ENCODE results near the gene RCAN2.
"Not testable (repeated sequence)": the region's sequence is repeated elsewhere in the genome, so short reads cannot be mapped to it uniquely, and the experiment has no call there.

Gene RCAN2

GRCh38 chr6:46381057-46381456, 110.2 kb downstream of the RCAN2 start:
- DNase-seq: no peak

DNA sequence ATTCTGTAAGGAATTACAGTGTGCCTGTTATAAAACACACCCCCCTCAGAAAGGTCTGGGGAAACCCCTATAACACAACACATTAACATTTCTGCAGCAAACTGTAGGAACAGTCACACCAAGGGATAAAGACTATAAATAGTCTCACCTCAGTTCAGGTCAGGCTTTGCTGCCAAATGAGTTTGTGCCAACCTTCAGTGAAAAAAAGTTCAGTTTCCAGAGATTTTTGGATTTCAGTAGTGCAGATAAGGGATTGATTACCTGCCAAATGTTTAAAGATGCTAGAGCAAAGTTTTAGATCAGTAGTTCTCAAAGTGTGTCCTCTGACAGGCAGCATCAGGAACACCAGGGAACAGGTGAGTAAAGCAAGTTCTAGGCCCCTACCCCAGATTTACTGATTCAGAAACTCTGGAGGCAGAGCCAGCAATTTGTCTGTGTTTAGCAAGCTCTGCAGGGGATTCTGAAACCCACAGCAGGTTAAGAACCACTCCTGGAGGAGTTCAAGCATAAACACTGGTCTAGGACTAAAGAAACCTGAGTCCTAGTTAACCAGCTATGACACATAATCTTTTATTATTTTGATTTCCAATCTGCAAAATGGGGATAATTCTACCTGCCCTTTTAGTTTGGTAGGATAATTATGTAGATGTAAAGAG, 111.0 kb downstream of the RCAN2 start:
- DNase-seq: no peak

- no peak for DNase-seq
These were observed 112.3 kb downstream of the RCAN2 start for GRCh38 chr6:46378882-46379416.

DNA sequence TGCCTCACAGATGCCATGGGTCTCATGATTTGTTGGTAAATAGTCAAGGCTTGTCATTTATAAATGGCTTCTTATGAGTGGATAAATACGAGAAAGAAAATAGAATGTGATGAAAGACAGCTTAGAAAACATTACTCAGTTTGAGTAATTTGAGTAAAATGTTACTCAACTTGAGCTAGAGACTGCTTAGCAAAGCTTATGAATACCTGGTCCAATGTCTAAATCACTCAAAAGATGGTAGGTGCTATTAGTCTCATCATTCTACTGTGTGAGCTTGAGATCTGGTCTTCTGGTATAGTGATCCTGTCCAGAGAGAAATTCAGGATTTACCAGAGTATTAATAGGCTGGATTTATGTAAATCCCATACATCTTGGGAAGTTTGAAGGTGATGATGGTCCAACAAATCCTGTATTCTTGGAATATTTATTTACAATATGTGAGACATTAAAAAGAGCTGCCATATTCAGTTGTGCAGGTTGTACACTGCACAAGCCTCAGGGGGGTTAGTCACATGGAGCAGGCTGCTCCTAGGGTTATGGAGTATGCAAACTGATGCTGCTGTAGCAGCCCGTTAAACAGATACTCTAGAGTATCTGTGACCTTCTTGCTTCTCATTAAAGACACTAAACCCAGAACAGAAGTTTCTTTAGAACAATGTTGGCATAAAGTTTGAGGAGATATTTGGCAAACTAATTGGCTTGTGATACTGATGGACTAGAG, 112.9 kb downstream of the RCAN2 start:
- no peak for DNase-seq

DNA sequence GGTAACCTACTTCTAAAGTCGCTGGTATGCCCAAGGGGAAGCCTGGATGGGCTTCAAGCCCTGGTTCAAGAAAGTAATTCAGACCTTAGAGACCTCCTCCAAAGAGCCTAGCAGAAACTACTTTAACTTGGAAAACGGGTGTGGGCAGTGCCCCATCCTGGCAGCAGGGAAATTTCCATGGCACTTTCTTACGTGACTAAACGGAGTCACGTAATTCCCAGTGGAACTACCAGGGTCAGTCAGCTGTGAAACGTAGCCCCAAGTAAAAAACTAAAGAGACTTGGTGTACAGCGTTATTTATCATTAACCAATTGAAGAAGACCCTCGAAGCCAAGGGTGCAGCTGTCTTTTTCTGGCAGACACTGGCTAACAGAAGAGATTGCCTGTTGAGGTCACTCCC, 114.0 kb downstream of the RCAN2 start:
- DNase-seq: no peak

- DNase-seq: no peak
These were observed 114.6 kb downstream of the RCAN2 start for GRCh38 chr6:46376562-46377061.

- DNase-seq: no peak
These were observed 120.6 kb downstream of the RCAN2 start for GRCh38 chr6:46370622-46371021.

DNA sequence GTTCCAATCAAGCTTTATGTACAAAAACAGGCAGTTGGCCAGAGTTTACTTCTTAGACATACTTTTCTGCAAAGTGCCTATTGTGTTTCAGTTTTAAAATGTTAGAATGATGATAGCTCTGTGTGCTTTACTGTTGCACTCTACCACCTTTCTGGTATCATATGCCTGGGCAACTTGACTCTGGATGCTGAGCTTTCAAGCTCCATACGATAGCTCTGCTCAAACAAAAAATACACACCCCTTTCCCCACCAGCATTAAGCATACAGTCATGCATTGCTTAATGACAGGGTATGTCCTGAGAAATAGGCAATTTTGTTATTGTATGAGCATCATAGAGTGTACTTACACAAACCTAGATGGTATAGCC, 123.1 kb downstream of the RCAN2 start:
- no peak for DNase-seq

- DNase-seq: no peak
These were observed 123.7 kb downstream of the RCAN2 start for GRCh38 chr6:46367354-46368168.

DNA sequence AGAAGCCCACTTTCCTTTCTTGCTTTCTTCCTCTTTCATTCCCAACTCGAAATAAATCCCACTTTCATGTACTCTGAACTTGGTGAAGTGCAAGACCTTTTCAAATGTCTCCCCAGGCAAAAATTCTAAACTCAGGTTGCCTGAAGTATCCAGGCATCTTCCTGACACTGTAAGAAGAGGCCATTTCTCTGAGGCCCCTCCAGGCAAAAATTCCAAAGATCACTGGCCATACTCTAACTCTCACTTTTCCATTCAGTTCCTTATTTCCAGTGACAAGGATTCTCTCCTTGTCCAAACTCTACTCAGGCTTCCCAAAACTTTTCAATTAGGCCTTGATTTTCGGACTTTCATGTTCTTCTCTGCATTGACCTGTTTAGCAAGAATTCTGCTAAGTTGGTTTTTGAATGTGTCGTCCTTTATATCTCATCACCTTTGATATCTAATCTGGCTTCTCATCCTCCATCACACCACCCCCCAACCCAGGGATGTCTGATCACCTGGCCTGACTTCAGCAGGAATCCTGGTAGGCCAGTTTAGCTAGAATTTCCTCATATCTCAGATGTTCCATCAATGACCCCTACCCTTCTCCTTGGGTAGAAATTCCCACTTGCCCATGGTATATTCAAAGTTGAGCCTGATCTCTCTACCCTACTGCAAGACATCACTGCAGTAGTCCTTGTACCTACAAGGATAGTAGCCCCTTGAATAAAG, 124.9 kb downstream of the RCAN2 start:
- DNase-seq: no peak

DNA sequence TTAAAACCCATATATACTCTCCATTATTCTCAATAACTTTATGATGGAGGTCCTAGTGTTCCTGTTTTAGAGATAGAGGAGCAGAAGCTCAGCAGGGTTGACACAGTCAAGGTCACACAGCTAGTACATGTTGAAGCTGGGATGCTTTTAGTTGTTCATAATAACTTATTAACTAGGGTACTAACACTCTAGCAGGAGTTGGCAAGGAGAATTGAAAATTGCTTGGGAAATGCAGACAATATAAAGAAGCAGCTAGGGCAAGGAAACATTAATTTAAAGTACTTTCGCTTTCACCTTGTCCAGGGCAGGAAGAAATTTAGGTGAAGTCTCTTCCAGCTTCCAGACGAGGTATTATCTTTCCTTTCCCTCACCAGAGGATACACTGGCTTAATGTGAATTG, 133.7 kb downstream of the RCAN2 start:
- DNase-seq: no peak

GRCh38 chr6:46356543-46356942, 134.7 kb downstream of the RCAN2 start:
- DNase-seq: no peak

DNA sequence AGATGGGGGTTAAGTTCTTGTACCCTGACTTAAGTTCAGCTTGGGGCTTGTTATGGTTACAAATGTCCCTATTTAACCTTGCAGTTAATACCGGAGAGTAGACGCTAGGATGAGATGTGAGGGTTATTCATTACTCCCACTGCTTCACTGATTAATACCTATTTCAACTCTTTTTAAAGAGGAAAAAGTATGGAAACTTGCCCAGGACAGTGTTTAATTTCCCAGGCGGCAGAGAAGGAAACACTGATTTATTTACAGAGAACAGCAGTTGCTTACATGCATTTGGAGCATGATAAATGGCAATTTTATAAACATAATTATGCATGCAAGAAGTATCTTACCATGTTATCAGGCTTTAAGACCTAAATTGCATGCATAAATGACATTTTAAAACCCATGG, 137.7 kb downstream of the RCAN2 start:
- no peak for DNase-seq

DNA sequence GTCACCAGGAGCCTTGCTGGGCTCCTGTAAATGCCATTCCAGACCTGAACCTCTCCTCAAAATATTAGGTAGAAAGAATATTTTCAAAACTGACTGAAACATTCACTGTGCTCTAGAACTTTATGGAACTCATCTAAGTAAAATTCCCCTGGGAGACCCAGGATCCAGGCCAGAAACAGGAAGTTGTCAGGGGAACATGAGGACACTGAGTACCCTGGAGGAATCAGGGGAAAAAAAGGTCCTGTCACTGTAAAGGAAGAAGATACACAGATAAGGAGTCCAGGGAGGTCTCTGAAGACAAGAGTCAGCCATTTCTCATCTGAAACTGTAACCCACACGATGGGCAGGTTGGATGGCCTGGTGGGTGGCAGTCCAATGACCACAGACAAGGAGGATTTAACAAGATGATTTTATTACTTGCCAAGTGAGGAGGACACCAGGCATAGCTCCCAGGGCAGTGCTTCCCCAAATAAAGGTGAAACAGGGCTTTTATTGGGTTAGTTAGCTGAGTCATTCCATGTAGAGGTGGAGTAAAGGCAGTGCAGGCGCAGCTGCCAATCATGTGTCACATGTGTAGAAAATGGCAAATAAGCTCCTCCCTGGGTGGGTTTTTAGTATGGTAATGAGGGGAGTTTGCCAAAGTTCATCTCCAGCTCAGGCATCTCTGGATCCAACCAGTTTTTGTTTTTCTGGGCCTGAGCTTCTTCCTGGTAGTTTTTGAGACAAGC, 138.5 kb downstream of the RCAN2 start:
- DNase-seq: no peak

DNA sequence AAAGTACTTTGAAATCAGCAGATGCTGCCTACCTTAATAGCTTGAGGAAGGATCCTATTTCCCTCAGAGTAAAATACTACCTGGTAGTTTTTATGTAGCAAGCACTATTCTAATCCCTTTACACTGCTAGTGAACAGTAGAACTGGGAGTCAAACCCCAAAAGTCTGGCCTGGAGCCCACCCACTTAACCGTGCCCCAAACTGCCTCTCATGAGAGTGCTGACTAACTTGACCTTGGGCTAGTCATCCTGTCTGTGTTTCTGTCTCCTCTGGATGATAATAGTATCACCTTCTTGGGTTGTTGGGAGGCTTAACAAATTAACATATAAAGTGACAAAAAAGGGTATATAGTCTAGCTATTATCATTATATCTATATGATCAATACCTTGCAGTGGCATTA, 140.5 kb downstream of the RCAN2 start:
- DNase-seq: no peak

DNA sequence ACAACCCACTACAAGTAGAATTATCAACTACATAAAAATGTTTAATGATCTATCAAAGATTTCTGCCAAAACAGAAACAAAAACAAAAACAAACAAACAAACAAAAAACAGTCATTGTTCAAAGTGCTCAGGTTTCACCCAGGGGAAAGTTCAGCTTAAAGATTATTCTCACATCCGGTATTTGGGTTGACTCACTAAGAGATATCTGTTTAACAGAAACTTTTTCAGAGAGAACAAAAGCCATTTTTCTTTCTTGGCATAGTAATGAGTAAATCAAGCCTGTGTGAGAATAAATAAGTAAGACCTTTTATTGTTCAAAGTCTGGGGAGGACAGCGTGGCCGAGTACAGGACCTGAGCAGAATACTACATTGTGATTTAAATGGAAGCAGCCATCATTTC, 143.6 kb downstream of the RCAN2 start:
- no peak for DNase-seq

DNA sequence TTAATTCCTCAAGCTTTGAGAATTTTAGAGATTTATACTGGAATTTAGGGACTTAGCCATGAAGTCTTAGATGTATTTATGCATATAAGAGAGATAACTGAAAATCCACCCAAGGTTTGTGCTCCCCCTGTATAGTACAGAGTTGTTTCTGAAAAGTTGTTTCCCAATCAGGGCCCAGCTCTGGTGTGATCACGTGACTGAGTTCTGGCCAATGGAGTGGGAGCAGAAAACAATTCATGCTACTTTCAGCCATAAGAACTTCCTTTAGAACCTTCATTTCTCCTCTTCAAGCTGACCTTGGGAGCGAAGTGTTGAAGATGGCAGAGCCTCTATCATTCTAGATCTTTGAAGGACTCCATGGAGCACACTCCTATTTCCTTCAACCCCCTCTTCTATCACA, 151.0 kb downstream of the RCAN2 start:
- no peak for DNase-seq

- no peak for DNase-seq
These were observed 153.1 kb downstream of the RCAN2 start for GRCh38 chr6:46338131-46338530.

DNA sequence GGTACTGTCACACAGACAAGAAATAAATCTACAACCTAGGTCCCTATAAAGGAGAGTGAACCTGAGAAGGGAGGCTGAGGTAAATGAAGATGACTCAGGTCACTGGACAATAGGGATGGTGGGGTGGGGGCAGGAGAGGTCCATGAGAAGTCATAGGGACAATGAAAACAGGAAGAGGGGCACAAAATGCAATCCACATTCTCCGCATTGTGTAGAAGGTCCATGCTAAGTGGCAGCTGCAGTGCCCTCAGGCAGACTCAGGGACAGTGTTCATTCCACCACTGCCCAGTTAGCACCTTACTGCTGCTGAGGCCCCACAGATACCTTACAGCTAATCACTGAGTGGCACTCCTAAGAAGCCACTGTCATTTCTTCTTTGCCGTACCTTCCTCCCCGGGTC, 156.8 kb downstream of the RCAN2 start:
- DNase-seq: no peak

GRCh38 chr6:46333481-46333880, 157.8 kb downstream of the RCAN2 start:
- DNase-seq: no peak

GRCh38 chr6:46332448-46332847, 158.8 kb downstream of the RCAN2 start:
- not testable (repeated sequence) for DNase-seq

DNA sequence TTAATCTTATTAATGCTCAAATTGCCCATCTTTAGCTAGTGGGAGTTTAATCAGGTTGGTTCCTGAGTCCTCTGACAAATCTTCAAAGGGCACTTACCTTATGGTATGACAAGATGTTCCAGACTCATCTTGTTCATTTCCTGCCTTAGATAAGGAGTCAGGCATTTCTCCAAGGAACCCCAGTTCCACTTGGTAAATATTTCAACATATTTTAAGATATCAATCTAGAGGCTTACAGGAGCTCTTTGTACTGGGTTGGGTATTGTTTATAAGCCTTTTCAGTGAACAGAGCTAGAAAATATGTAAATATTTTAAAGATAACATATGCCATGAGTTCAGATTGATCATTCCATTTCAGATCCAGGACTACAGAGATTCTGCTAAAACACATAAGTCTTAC, 159.8 kb downstream of the RCAN2 start:
- no peak for DNase-seq

All from activated gamma-delta T cell (primary cell).